Transverse colon (tissue), 3 donors: ENCODE measurements around the gene FIS1.

Experiments
- CTCF ChIP-seq, 5 experiments: fragments of 200-600 bp in 3 of 5; fragments of 450-650 bp in 2 of 5; sonication (generic) in 3 of 5; IDR thresholded peaks; 1 replicate in 2 of 5; 2 replicates in 3 of 5; pipeline ENCODE4 v1.5.1; 2016 to 2017; ENCODE audit warnings: antibody characterized with exemption in 5 of 5, inconsistent platforms in 3 of 5, mild to moderate bottlenecking in 2 of 5, moderate library complexity in 1 of 5
- EP300 ChIP-seq: sonication (generic); formaldehyde crosslinking; IDR thresholded peaks from one replicate; pipeline ENCODE4 v1.6.1; 2017; ENCODE audit warnings: antibody characterized with exemption, low read depth

GRCh38 chr7:101231644-101232043, 13.2 kb downstream of the FIS1 start:
- TF ChIP-seq CTCF (IDR thresholded peaks at IDR 0.05) (no peak), EP300 (no peak)
